Activated CD8-positive, alpha-beta T cell treated with anti-CD3 and anti-CD28 coated beads, Interleukin-2, amount 10 ng/mL, durations not matched to agents 7 days and 5 days (primary cell): ENCODE results near the gene GFOD2. TPM values are rescaled to one million over a fixed set of nuclear protein-coding genes. Genes with fewer than 3 reads are reported as not detected.

ENCODE experiments used
- ATAC-seq: fragments of 150-1000 bp; cut with Tn5 transposase; one replicate; pipeline ENCODE4 v1.10.0; 2021; ENCODE audit warnings: moderate library complexity
- CTCF ChIA-PET: fragments of 350-600 bp; sonication (Branson Sonifier 250); formaldehyde crosslinking; loops from one replicate; lab custom pipeline; 2021; ENCODE audit warnings: antibody characterized with exemption; lab: Charles Lee
- POLR2A ChIA-PET: fragments of 350-600 bp; sonication (Branson Sonifier 250); formaldehyde crosslinking; loops from one replicate; lab custom pipeline; 2021; ENCODE audit warnings: antibody characterized with exemption; lab: Charles Lee
- DNase-seq: peaks from one replicate; pipeline ENCODE4 v3.0.0-alpha.2; 2020
- H3K27ac Mint-ChIP-seq: one replicate; pipeline ENCODE4 v1.8.0; 2021; ENCODE audit warnings: mild to moderate bottlenecking, mixed read lengths
- H3K27me3 Mint-ChIP-seq: one replicate; pipeline ENCODE4 v1.8.0; 2021; ENCODE audit warnings: low read depth, mixed read lengths
- H3K36me3 Mint-ChIP-seq: one replicate; pipeline ENCODE4 v1.8.0; 2021; ENCODE audit warnings: low read depth, mixed read lengths
- H3K4me1 Mint-ChIP-seq: one replicate; pipeline ENCODE4 v1.8.0; 2021; ENCODE audit warnings: low read depth, mixed read lengths
- H3K4me3 Mint-ChIP-seq: one replicate; pipeline ENCODE4 v1.8.0; 2021; ENCODE audit warnings: mild to moderate bottlenecking, mixed read lengths
- H3K9me3 Mint-ChIP-seq: one replicate; pipeline ENCODE4 v1.8.0; 2022; ENCODE audit warnings: mixed read lengths; ENCODE audit not compliant: insufficient read depth
- total RNA-seq, 2 experiments: library from RNA; stranded (reverse); gene quantifications; one replicate each; pipeline ENCODE4 v1.2.3, GENCODE V29; 2021

The GFOD2 gene
- total RNA-seq, 2 experiments from 2014 or later, result 12.5 to 14.0 TPM

DNA sequence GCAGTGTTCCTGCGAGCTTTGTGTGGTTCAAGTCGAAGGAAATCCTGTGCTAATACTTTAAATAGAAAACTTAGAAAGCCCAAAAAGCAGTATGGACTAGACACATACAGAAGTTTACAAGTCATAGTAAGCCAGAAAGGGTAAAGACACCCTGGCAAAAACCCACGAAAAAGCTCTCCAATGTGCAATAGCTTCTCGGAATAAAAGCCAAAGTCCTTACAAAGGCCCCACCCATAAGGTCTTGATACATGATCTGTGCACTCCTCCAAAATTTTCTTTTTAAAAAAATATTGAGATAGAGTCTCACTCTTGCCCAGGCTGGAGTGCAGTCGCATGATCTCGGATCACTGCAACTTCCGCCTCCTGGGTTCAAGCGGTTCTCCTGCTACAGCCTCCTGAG, 42.2 kb downstream of the GFOD2 start:
- H3K4me3 Mint-ChIP-seq, result no peak overlapping the region
- no peaks in the 10 kb centered on the region for H3K36me3 Mint-ChIP-seq
- H3K27ac Mint-ChIP-seq, result no peak overlapping the region
- H3K9me3 Mint-ChIP-seq, result no peaks in the 10 kb centered on the region
- no peaks in the 10 kb centered on the region for H3K27me3 Mint-ChIP-seq
- CTCF ChIA-PET, result interaction anchor here (0.6 to 1.2 kb wide), 4 partner anchors 9 to 140 kb away, joined by 3 to 11 read pairs (median 4); partner anchors contain the start of genes C16orf86, ENKD1 and GFOD2
- no peak for ATAC-seq
- no peak for DNase-seq
- POLR2A ChIA-PET, result interaction anchor here (0.7 kb wide), 1 partner anchor 17 kb away, joined by 3 read pairs; the partner anchor contains the start of gene ACD
- no peaks in the 10 kb centered on the region for H3K4me1 Mint-ChIP-seq

DNA sequence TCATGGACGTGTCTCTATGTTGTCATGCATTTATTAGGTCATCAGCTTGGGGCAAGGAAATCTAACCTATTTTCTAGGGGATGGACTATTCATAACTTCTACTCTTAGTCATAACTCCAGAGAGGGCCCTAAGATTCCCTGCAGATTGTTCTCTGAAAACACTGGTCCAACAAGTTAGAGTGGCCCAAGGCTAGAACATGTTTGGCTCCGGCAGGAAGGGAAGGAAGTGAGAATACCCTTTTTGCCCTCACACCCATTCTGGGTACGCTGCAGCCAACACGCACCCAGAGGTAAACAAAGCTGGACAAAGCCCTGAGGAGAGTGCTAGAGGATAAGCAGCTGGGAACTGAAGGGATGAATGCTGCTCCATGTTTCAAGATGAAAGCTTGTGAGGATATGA, 42.6 kb downstream of the GFOD2 start:
- no peak overlapping the region for H3K27ac Mint-ChIP-seq
- ATAC-seq, result no peak
- H3K9me3 Mint-ChIP-seq, result no peaks in the 10 kb centered on the region
- no peak overlapping the region for H3K4me3 Mint-ChIP-seq
- ChIA-PET CTCF (interaction anchor here (0.6 to 1.2 kb wide), 4 partner anchors 9 to 140 kb away, joined by 3 to 11 read pairs (median 4); partner anchors contain the start of genes C16orf86, ENKD1 and GFOD2), POLR2A (interaction anchor here (0.7 kb wide), 1 partner anchor 16 kb away, joined by 3 read pairs; the partner anchor contains the start of gene ACD)
- no peaks in the 10 kb centered on the region for H3K36me3 Mint-ChIP-seq
- no peaks in the 10 kb centered on the region for H3K4me1 Mint-ChIP-seq
- DNase-seq, result no peak
- H3K27me3 Mint-ChIP-seq, result no peaks in the 10 kb centered on the region

DNA sequence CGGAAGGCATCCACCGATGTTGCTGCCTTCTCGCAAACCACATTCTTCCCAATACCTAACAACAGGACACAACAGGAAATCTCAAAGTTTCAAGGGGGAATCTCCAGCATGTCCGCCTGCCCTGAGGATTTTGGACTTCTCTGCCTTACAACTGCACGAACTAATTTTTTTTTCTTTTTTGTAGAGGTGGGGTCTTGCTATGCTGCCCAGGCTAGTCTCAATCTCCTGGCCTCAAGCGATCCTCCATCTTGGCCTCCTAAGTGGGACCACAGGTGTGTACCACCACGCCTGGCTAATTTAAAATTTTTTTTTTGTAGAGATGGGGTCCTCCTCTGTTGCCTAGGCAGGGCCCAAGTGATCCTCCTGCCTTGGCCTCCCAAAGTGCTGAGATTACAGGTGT, 43.1 kb downstream of the GFOD2 start:
- Mint-ChIP-seq H3K4me1 (no peaks in the 10 kb centered on the region), H3K27me3 (no peaks in the 10 kb centered on the region), H3K27ac (no peak overlapping the region), H3K4me3 (no peak overlapping the region), H3K36me3 (no peaks in the 10 kb centered on the region), H3K9me3 (no peaks in the 10 kb centered on the region)
- CTCF ChIA-PET, result no interaction called here
- ATAC-seq (no peak), DNase-seq (no peak)
- POLR2A ChIA-PET, result no interaction called here

DNA sequence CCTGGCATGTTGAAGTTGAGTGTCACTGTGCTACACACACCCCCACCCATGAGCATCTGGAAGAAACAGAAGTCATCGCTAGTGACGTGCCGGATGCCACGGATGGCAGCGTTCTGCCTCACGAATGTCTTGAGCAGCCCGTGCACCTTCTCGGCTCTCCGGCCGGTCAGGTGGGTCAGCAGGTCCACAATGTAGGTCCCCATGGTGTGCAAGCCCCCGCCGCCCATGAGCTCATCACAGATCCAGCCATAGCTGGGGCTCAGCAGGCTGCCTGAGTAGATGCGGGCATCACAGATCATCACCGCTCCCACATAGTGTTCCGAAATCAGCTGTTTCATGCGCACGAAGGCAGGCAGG, 43.6 kb downstream of the GFOD2 start:
- POLR2A ChIA-PET, result no interaction called here
- DNase-seq (no peak), ATAC-seq (no peak)
- Mint-ChIP-seq H3K9me3 (no peaks in the 10 kb centered on the region), H3K27ac (no peak overlapping the region), H3K36me3 (no peaks in the 10 kb centered on the region), H3K4me3 (no peak overlapping the region), H3K27me3 (no peaks in the 10 kb centered on the region), H3K4me1 (no peaks in the 10 kb centered on the region)
- CTCF ChIA-PET, result no interaction called here

DNA sequence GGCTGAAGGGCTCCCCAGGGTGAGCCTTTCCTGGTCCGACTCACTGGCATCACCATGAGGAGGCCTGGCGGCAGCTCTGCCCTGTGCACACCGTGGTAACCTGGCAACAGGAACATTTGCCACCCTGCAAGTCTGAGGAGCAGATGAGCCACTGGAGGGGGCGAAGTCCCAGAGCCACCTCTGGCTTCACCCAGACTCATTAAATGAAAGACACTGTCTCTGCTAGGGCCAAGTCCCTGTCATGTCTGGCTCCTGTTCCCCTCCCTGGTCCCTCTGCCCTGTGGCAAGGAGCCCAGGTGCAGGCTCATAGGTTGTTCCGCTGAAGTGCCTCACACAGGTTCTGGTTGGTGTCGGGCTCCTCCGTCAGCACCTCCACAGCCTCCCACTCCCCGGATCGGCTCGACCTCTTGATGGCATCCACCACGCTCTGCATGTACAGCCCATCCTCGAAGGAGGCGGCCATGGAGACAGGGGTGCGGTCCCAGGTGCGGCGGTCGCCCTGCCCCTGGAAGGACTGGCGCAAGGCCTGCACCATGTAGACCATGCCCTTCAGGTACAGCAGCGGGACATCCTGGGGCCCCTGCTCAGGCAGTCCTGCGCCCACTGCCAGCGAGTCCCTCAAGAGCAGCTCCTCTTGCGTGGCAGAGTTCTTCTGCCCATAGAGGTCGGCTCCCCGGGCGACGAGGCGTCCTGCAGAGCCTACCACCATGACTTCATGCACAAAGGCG, 44.1 kb downstream of the GFOD2 start:
- no peak for ATAC-seq
- no peak overlapping the region for H3K27ac Mint-ChIP-seq
- CTCF ChIA-PET, result interaction anchor here (0.7 to 0.9 kb wide), 2 partner anchors 142 to 209 kb away, joined by 3 to 4 read pairs; partner anchors contain the start of gene NRN1L
- H3K27me3 Mint-ChIP-seq, result no peaks in the 10 kb centered on the region
- no peaks in the 10 kb centered on the region for H3K9me3 Mint-ChIP-seq
- POLR2A ChIA-PET, result no interaction called here
- no peak overlapping the region for H3K4me3 Mint-ChIP-seq
- DNase-seq, result no peak
- H3K4me1 Mint-ChIP-seq, result no peaks in the 10 kb centered on the region
- no peaks in the 10 kb centered on the region for H3K36me3 Mint-ChIP-seq

DNA sequence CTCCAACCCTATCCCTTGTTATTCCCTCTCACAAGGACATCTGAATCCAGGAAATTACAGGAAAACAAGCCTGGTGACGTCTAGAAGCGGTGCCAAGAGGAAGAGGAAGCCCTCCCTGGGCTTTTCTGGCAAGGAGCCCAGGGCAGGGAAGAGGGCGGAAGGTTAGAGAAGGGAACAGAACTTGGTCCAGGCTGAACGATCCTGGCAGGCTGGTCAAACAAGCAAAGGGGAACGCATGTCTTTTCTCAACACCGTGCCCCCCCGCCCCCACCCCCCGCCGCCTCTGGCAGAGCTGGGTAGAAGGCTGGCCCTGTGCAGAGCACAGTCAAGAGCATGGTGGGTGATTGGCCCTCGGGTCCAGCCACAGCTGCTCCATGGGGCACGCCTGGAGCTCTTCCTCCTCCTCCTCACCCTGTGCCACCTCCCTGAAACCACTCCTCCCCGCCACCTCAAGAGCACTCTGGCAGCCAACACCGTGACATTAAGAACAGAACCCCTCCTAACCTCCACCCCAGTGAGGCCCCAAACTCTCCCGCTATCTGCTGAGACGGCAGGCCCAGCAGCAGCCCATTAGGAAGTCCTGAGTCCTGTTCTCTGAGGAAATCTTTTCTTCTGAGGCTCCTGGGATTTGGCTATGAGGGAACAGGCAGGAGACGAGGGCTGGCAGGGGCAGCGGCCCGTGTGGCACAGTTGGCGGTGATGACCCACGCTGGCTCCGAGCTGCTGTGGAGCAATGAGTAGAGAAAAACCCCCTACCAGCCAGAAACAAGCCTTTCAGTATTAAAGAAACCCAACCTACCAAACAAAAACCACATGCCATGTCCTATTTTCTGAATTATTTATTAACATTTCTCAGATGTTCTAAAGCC, 45.2 kb downstream of the GFOD2 start:
- H3K27ac Mint-ChIP-seq, result peak overlapping the region; percentile 55
- POLR2A ChIA-PET, result no interaction called here
- no peak for DNase-seq

DNA sequence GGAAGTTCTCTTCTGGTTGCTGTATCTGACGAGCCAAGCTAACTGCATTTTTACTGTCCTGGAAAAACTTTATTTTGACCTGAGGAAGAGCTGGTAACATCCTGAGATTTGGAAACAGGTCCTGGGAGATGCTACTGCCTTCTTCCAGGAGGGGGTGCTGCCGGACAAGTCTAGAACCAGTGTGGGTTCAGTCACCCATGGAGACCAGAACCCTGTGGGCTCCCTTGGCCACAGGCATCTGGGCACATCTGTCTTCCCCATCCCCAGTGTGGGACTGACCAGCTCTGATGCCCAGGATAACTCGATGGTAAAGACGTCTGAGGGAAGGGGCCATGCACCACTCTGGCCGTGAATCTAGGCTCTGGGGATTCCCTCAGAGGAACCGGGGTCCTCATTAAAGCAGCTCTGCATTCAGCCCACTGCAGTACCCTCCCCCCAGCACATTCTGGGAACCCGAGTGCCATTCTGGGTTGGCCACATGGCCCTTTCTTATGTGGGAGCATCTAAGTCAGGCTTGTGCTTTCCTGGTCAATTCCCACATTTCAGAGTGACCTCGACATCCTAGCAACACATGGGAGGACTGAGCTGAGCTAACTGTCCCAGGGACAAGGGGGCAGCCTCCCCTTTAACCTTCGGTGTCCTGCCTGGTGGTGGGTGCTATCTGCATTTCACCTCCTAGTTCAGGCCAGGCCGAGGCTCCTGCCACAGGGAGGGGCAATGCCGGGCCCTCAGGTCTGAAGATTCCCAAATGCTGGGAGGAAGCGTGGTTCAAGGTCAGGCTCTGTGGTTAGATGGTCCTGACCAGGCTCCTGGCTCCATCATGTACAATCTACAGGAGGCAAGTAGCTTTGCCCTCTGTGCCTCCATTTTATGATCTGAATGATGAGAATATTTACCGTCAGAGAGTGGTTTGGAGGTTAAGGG, 46.1 kb downstream of the GFOD2 start:
- Mint-ChIP-seq H3K4me3 (no peak overlapping the region), H3K4me1 (peaks cover 3% of the 10 kb centered on the region), H3K27me3 (no peaks in the 10 kb centered on the region), H3K36me3 (no peaks in the 10 kb centered on the region), H3K27ac (no peak overlapping the region), H3K9me3 (no peaks in the 10 kb centered on the region)
- ChIA-PET CTCF (interaction anchor here (0.6 to 11.3 kb wide), 35 partner anchors 10 to 442 kb away, joined by 3 to 211 read pairs (median 4); partner anchors contain the start of genes ACD, GFOD2, NUTF2 and PARD6A), POLR2A (no interaction called here)
- DNase-seq, result peak; percentile 73
- peak; percentile 19 for ATAC-seq

More for the DNA sequence above, 45.2 kb downstream of the GFOD2 start:
- no peak for ATAC-seq
- CTCF ChIA-PET, result interaction anchor here (0.9 to 4.0 kb wide), 11 partner anchors 14 to 261 kb away, joined by 3 to 24 read pairs (median 6); partner anchors contain the start of genes ACD, GFOD2, NUTF2 and PARD6A
- no peaks in the 10 kb centered on the region for H3K36me3 Mint-ChIP-seq
- H3K27me3 Mint-ChIP-seq, result no peaks in the 10 kb centered on the region
- H3K4me3 Mint-ChIP-seq, result no peak overlapping the region
- no peaks in the 10 kb centered on the region for H3K4me1 Mint-ChIP-seq
- no peaks in the 10 kb centered on the region for H3K9me3 Mint-ChIP-seq

DNA sequence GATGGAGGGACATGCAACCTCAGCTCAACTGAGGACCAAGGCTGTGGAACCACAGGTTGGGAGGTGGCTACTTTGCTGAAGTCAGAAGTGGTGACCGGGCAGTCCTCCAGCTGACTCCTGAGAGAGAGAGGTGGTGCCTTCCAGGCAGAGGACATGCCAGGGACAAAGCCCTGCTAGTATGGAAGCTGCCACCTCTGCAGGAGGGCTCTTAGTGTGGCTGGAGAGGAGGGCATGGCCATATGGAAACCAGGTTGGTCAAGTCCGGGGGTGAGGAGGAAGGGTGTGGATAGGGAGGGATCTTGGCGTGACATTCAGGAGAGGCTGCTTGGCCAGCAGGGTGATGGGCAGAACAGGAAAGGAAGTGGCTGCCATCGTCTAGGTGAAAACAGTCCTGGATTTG, 46.8 kb downstream of the GFOD2 start:
- no peak for ATAC-seq
- Mint-ChIP-seq H3K4me3 (no peak overlapping the region), H3K36me3 (no peaks in the 10 kb centered on the region), H3K27me3 (no peaks in the 10 kb centered on the region), H3K9me3 (no peaks in the 10 kb centered on the region), H3K4me1 (peaks cover 10% of the 10 kb centered on the region), H3K27ac (no peak overlapping the region)
- DNase-seq, result no peak
- ChIA-PET POLR2A (no interaction called here), CTCF (interaction anchor here (0.6 to 11.3 kb wide), 33 partner anchors 9 to 369 kb away, joined by 3 to 211 read pairs (median 4); partner anchors contain the start of genes ACD, CARMIL2, GFOD2 and NUTF2)

DNA sequence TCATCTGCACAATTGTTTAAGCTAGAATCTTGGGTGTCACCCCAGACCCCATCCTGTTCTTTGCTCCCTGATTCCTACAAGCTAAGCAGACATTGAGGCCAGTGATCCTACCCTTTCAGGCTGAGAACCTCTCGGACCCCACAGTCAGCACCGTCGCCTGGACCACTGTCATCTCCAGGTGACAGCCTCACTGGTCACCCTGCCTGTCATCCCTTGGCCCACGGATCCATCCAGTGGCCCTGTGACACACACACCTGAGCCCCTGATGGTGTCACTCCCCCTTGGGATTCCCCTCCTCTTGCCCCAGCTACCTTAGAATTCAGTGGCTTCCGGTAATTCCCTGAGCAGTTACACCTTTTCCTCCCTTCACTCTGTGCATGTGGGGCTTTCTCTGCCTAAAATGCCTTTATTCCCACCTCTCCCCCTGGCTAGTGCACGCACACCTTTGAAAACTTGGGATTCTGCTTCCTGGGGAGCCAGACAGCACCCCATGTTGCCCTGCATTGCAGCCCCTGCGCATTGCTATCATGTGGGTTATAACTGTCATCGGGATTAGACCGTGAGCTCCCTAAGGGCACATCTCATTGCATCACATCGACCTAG, 49.5 kb downstream of the GFOD2 start:
- CTCF ChIA-PET, result interaction anchor here (1.2 to 11.3 kb wide), 9 partner anchors 7 to 189 kb away, joined by 3 to 211 read pairs (median 16); partner anchors contain the start of genes ATP6V0D1, CTCF and GFOD2
- Mint-ChIP-seq H3K4me3 (no peak overlapping the region), H3K27me3 (no peaks in the 10 kb centered on the region), H3K9me3 (no peaks in the 10 kb centered on the region), H3K4me1 (peaks cover 27% of the 10 kb centered on the region), H3K27ac (no peak overlapping the region), H3K36me3 (no peaks in the 10 kb centered on the region)
- POLR2A ChIA-PET, result no interaction called here
- ATAC-seq (no peak), DNase-seq (no peak)

DNA sequence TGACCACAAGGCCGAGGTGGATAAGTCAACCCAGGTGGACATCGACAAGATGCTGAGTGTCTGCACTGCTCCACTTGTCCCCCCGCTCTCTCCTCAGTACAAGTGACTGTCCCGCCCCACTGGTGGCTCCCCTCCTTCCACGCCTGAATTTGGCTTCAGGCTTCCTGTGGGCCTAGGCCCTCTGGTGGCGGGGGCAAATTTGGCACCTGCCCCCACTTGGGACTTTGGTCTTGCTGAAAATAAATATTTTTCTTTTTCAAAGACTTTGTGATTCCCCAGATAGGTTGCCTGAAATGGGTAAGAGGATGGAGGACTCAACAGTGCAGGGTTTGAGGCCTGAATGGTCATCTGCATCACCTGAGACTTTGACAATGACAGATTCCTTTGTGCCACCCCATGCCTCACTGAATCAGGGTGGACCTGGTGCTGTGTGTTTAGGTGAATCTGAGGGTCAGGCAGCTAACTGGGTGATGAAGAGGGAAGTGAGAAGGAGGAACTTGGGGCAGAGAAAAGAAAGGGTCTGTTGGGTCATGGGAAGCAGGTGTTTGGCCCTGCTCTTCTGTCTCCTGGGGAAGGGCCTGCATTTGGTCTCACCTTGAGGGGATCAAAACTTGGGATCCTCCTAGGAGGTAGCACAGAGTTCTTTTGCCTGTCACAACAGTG, 50.5 kb downstream of the GFOD2 start:
- Mint-ChIP-seq H3K27ac (peak overlapping the region; percentile 2), H3K36me3 (no peaks in the 10 kb centered on the region), H3K4me1 (peaks cover 31% of the 10 kb centered on the region), H3K9me3 (no peaks in the 10 kb centered on the region), H3K4me3 (no peak overlapping the region), H3K27me3 (no peaks in the 10 kb centered on the region)
- no peak for ATAC-seq
- CTCF ChIA-PET, result interaction anchor here (0.5 to 11.3 kb wide), 18 partner anchors 8 to 188 kb away, joined by 3 to 211 read pairs (median 8); partner anchors contain the start of genes ATP6V0D1, CARMIL2, CTCF and GFOD2
- POLR2A ChIA-PET, result interaction anchor here (1.6 kb wide), 1 partner anchor 121 kb away, joined by 6 read pairs; no protein-coding TSS in a partner anchor
- DNase-seq, result peak; percentile 56
